Liver (tissue), 9 donors: ENCODE results near the gene OLFM4. TPM values are rescaled to one million over a fixed set of nuclear protein-coding genes. Genes with fewer than 3 reads are reported as not detected.

ENCODE experiments used
- DNase-seq: peaks from one replicate; pipeline ENCODE4 v3.0.0-alpha.2; 2017; ENCODE audit warnings: low spot score
- H3K27ac ChIP-seq, 2 donors: one replicate each; pipeline ENCODE4 v1.7.0; 2013; ENCODE audit warnings: inconsistent platforms in 2 of 2, low read length in 2 of 2, control low read depth in 1 of 2, low read depth in 1 of 2, mild to moderate bottlenecking in 1 of 2
- H3K27me3 ChIP-seq, 4 donors: one replicate each; pipeline versions ENCODE4 v1.6.1 to v1.7.0; 2013; ENCODE audit warnings: low read length in 3 of 4, inconsistent platforms in 1 of 4, mild to moderate bottlenecking in 1 of 4, moderate library complexity in 1 of 4; ENCODE audit not compliant: control insufficient read depth in 4 of 4, insufficient read depth in 4 of 4
- H3K36me3 ChIP-seq, 4 donors: one replicate each; pipeline versions ENCODE4 v1.6.1 to v1.7.0; 2013; ENCODE audit warnings: low read length in 3 of 4, mild to moderate bottlenecking in 3 of 4, low read depth in 1 of 4, moderate library complexity in 1 of 4; ENCODE audit not compliant: control insufficient read depth in 4 of 4, insufficient read depth in 3 of 4
- H3K4me1 ChIP-seq, 4 donors: one replicate each; pipeline versions ENCODE4 v1.6.1 to v1.7.0; 2013; ENCODE audit warnings: low read length in 3 of 4, mild to moderate bottlenecking in 3 of 4, moderate library complexity in 1 of 4; ENCODE audit not compliant: control insufficient read depth in 4 of 4, insufficient read depth in 4 of 4
- H3K4me3 ChIP-seq, 3 donors: one replicate each; pipeline versions ENCODE4 v1.6.1 to v1.7.0; 2013; ENCODE audit warnings: low read length in 3 of 3, control low read depth in 1 of 3, low read depth in 1 of 3, mild to moderate bottlenecking in 1 of 3
- H3K9ac ChIP-seq, 2 donors: one replicate each; pipeline ENCODE4 v1.7.0; 2013; ENCODE audit warnings: low read length in 2 of 2, mild to moderate bottlenecking in 2 of 2, moderate library complexity in 2 of 2, control low read depth in 1 of 2, low read depth in 1 of 2
- H3K9me3 ChIP-seq, 4 donors: one replicate each; pipeline versions ENCODE4 v1.6.1 to v1.7.0; 2013; ENCODE audit warnings: low read length in 3 of 4; ENCODE audit not compliant: control insufficient read depth in 4 of 4
- FOXA1 ChIP-seq: IDR thresholded peaks from 2 replicates; pipeline ENCODE4 v1.6.1; 2016; ENCODE audit warnings: antibody characterized with exemption
- GABPA ChIP-seq, 2 donors: IDR thresholded peaks in 1 of 2; conservative IDR thresholded peaks in 1 of 2; 2 replicates each; pipeline ENCODE4 v1.6.1; 2016; ENCODE audit warnings: antibody characterized with exemption in 2 of 2, mild to moderate bottlenecking in 1 of 2, moderate library complexity in 1 of 2
- HNF4A ChIP-seq, 2 donors: conservative IDR thresholded peaks; 2 replicates each; pipeline ENCODE4 v1.6.1; 2016; ENCODE audit warnings: antibody characterized with exemption in 2 of 2, mild to moderate bottlenecking in 2 of 2
- JUND ChIP-seq, 2 donors: IDR thresholded peaks; 2 replicates each; pipeline ENCODE4 v1.6.1; 2016; ENCODE audit warnings: antibody characterized with exemption in 2 of 2
- RAD21 ChIP-seq, 2 donors: IDR thresholded peaks; 2 replicates each; pipeline ENCODE4 v1.6.1; 2016; ENCODE audit warnings: antibody characterized with exemption in 2 of 2, mild to moderate bottlenecking in 2 of 2
- RXRA ChIP-seq, 2 donors: IDR thresholded peaks; 2 replicates each; pipeline ENCODE4 v1.6.1; 2017 to 2018; ENCODE audit warnings: antibody characterized with exemption in 2 of 2, mild to moderate bottlenecking in 1 of 2
- SP1 ChIP-seq: IDR thresholded peaks from 2 replicates; pipeline ENCODE4 v1.6.1; 2018; ENCODE audit warnings: antibody characterized with exemption, mild to moderate bottlenecking
- YY1 ChIP-seq: IDR thresholded peaks from 2 replicates; pipeline ENCODE4 v1.6.1; 2016; ENCODE audit warnings: antibody characterized with exemption, mild to moderate bottlenecking
- WGBS: extraction: QIAGEN DNeasy Blood & Tissue Kit; methylation state at CpG from one replicate; pipeline ENCODE4 v1.1.7; 2013; 5-methylcytosine and 5-hydroxymethylcytosine counted together
- polyA plus RNA-seq, 2 donors: library from polyadenylated mRNA; stranded (reverse) in 1 of 2; unstranded in 1 of 2; fragments of 200-250 nt in 1 of 2; fragments of >200 nt in 1 of 2; fragmentation: Nextera tagmentation in 1 of 2; extraction: Ambion mirVana in 1 of 2; gene quantifications; one replicate each; pipeline versions ENCODE4 v1.2.1 to v1.2.3, GENCODE V29; 2013 to 2015
- total RNA-seq, 2 donors: library from RNA; depleted of rRNA; stranded (reverse); fragments of >200 nt; gene quantifications; one replicate each; pipeline ENCODE4 v1.2.3, GENCODE V29; 2014
- TF ChIP-seq, protein P1 (sequence below): IDR thresholded peaks from 2 replicates; pipeline ENCODE4 v1.6.1; 2016; ENCODE audit warnings: antibody characterized with exemption
- TF ChIP-seq, protein P2 (sequence below): IDR thresholded peaks from 2 replicates; pipeline ENCODE4 v1.6.1; 2016; ENCODE audit warnings: antibody characterized with exemption
- TF ChIP-seq, protein P3 (sequence below): IDR thresholded peaks from 2 replicates; pipeline ENCODE4 v1.6.1; 2016; ENCODE audit warnings: antibody characterized with exemption, mild to moderate bottlenecking
- donor health status: healthy.
- donor health status: healthy.
- donor health status: healthy.
- donor health status: healthy.
- donor health status: healthy.

Gene OLFM4
- total and polyA plus RNA-seq, 4 donors: under 0.01 to 8.0 (median 0.66) TPM; not detected in 1

DNA sequence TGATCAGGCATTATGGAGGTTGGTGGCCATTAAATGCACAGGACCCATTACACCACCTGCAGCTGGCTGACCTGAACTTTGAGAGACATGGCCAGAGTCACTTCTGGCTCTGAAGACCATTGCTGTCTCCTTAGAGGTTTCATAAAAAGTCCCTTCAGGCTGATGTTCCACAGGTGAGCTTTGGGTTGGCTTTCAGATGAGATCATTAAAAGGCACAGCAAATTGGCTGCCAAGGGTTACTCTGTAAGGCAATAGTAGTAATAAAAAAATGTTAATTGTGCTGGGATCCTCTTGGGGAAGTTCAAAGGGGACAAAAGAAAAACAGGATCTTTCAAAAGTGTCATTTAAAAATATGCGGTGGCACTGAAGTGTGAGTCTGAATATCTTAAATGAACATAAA is 4.2 kb downstream of the OLFM4 start:
- no peak overlapping the region for H3K4me3 ChIP-seq
- no peak overlapping the region for H3K27ac ChIP-seq
- no peak for DNase-seq
- no peaks in the 10 kb centered on the region for H3K4me1 ChIP-seq
- H3K9ac ChIP-seq: no peak overlapping the region
- H3K36me3 ChIP-seq: no peaks in the 10 kb centered on the region
- TF ChIP-seq HNF4A (conservative IDR thresholded peaks at IDR 0.05): no peak
- H3K27me3 ChIP-seq: no peaks in the 10 kb centered on the region
- WGBS: 85% methylated on average over 1 of the region's 1 CpG
- H3K9me3 ChIP-seq: no peaks in the 10 kb centered on the region

DNA sequence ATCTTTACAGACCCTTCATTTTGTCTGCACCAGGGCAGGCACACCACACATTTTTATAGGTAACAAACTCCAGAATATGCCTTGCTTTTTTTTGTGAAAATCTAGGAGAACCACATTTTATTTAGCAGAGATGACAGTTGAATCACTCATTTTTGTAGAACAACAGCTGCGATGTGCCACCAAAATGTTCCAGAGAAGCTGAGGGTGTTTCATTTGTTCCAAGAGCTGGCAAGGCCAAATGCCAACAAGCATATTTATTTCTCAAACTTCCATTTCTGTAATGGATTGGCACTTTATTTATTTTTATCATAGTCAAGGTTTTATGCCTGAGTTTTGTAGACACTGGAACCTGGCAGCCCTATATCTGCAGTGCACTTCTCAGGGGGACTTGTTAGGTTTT is 10.4 kb downstream of the OLFM4 start:
- TF ChIP-seq RXRA (IDR thresholded peaks at IDR 0.05): no peak
- TF ChIP-seq, protein P1, sequence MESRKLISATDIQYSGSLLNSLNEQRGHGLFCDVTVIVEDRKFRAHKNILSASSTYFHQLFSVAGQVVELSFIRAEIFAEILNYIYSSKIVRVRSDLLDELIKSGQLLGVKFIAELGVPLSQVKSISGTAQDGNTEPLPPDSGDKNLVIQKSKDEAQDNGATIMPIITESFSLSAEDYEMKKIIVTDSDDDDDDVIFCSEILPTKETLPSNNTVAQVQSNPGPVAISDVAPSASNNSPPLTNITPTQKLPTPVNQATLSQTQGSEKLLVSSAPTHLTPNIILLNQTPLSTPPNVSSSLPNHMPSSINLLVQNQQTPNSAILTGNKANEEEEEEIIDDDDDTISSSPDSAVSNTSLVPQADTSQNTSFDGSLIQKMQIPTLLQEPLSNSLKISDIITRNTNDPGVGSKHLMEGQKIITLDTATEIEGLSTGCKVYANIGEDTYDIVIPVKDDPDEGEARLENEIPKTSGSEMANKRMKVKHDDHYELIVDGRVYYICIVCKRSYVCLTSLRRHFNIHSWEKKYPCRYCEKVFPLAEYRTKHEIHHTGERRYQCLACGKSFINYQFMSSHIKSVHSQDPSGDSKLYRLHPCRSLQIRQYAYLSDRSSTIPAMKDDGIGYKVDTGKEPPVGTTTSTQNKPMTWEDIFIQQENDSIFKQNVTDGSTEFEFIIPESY: no peak
- TF ChIP-seq, protein P2, sequence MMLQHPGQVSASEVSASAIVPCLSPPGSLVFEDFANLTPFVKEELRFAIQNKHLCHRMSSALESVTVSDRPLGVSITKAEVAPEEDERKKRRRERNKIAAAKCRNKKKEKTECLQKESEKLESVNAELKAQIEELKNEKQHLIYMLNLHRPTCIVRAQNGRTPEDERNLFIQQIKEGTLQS: no peak
- H3K4me3 ChIP-seq: no peak overlapping the region
- H3K4me1 ChIP-seq: no peaks in the 10 kb centered on the region
- WGBS: 84% methylated on average over 1 of the region's 1 CpG
- no peak overlapping the region for H3K27ac ChIP-seq
- no peak overlapping the region for H3K9ac ChIP-seq
- H3K36me3 ChIP-seq: no peaks in the 10 kb centered on the region
- no peaks in the 10 kb centered on the region for H3K9me3 ChIP-seq
- H3K27me3 ChIP-seq: peaks cover 0 to 2% (median under 1%) of the 10 kb centered on the region in 4 donors
- DNase-seq: no peak

DNA sequence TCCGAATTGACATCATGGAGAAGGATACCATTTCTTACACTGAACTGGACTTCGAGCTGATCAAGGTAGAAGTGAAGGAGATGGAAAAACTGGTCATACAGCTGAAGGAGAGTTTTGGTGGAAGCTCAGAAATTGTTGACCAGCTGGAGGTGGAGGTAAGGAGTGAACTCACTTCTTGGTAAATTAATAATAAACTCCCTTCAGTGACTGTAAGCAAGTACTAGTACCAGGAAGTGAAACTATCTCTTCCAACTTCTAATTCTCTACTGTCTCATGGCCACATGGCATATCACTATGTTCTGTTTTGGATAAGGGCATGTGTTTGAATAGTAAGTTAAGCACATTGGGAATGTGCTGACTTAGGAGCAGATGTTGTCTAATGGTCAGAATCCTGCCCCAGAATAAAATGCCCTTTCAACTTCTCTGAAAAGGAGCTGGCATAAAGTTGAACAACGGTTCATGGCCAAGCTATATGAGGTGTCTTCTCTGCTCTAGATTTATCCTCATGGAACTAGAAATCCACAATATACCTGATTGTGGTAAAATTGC is 13.4 kb downstream of the OLFM4 start:
- Histone ChIP-seq H3K9ac (no peak overlapping the region), H3K27me3 (peaks cover 0 to 2% (median under 1%) of the 10 kb centered on the region in 4 donors), H3K4me3 (no peak overlapping the region), H3K36me3 (no peaks in the 10 kb centered on the region), H3K9me3 (no peaks in the 10 kb centered on the region), H3K4me1 (no peaks in the 10 kb centered on the region), H3K27ac (no peak overlapping the region)
- no peak for DNase-seq
- TF ChIP-seq SP1: no peak
- TF ChIP-seq JUND (IDR thresholded peaks at IDR 0.05): no peak
- TF ChIP-seq, protein P3, sequence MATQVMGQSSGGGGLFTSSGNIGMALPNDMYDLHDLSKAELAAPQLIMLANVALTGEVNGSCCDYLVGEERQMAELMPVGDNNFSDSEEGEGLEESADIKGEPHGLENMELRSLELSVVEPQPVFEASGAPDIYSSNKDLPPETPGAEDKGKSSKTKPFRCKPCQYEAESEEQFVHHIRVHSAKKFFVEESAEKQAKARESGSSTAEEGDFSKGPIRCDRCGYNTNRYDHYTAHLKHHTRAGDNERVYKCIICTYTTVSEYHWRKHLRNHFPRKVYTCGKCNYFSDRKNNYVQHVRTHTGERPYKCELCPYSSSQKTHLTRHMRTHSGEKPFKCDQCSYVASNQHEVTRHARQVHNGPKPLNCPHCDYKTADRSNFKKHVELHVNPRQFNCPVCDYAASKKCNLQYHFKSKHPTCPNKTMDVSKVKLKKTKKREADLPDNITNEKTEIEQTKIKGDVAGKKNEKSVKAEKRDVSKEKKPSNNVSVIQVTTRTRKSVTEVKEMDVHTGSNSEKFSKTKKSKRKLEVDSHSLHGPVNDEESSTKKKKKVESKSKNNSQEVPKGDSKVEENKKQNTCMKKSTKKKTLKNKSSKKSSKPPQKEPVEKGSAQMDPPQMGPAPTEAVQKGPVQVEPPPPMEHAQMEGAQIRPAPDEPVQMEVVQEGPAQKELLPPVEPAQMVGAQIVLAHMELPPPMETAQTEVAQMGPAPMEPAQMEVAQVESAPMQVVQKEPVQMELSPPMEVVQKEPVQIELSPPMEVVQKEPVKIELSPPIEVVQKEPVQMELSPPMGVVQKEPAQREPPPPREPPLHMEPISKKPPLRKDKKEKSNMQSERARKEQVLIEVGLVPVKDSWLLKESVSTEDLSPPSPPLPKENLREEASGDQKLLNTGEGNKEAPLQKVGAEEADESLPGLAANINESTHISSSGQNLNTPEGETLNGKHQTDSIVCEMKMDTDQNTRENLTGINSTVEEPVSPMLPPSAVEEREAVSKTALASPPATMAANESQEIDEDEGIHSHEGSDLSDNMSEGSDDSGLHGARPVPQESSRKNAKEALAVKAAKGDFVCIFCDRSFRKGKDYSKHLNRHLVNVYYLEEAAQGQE: no peak
- no peak for TF ChIP-seq RXRA (IDR thresholded peaks at IDR 0.05)
- no peak for TF ChIP-seq RAD21 (IDR thresholded peaks at IDR 0.05)
- no peak for TF ChIP-seq FOXA1
- TF ChIP-seq GABPA (IDR thresholded peaks at IDR 0.05 in 1 of 2, conservative IDR thresholded peaks at IDR 0.05 in 1 of 2): no peak
- no peak for TF ChIP-seq YY1
- WGBS: 71% methylated on average over 3 of the region's 3 CpGs
